ENCODE data around the gene TRIM45.
A peak's percentile ranks its signal among the peaks of the same experiment; 100 is the strongest.

TRIM45 gene

DNA sequence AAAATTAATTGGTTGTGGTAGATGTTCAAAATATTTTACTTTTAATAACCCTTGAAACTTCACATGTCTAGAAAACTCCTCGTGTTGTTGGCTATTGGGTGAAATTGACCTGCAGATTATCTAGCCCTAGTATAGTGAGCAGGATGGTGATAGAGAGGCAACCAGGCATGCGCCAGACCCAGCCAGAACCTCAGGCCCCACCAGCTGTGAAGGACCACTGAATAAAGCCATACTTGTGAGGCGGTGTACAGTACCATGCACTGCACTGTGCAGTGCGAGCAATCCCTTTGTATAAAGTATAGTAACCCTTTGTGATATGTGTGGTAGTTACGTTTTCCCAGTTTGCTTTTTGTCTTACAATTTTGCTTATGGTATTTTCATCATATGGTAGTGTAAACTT is 53.0 kb downstream of the TRIM45 start:
- Histone ChIP-seq H2AFZ (ENCODE audit: low read depth, low read length) (no peak overlapping the region), H3K79me2 (ENCODE audit: low read length) (peaks cover 14% of the 10 kb centered on the region), H3K4me1 (ENCODE audit: low read length) (peaks cover 13% of the 10 kb centered on the region), H3K4me3 (ENCODE audit: low read length) (no peak overlapping the region), H3K36me3 (replicated peaks; ENCODE audit: low read depth, low read length) (peaks cover 13% of the 10 kb centered on the region), H3K27ac (ENCODE audit: low read length) (no peak overlapping the region), H3K9ac (ENCODE audit: low read length) (no peak overlapping the region), H3K9me3 (ENCODE audit: insufficient read depth, low read length) (no peaks in the 10 kb centered on the region), H4K20me1 (ENCODE audit: insufficient read depth, low read length) (no peaks in the 10 kb centered on the region), H3K4me2 (ENCODE audit: low read length) (no peak overlapping the region), H3K27me3 (ENCODE audit: low read depth, low read length) (no peaks in the 10 kb centered on the region)
- TF ChIP-seq, protein P1, sequence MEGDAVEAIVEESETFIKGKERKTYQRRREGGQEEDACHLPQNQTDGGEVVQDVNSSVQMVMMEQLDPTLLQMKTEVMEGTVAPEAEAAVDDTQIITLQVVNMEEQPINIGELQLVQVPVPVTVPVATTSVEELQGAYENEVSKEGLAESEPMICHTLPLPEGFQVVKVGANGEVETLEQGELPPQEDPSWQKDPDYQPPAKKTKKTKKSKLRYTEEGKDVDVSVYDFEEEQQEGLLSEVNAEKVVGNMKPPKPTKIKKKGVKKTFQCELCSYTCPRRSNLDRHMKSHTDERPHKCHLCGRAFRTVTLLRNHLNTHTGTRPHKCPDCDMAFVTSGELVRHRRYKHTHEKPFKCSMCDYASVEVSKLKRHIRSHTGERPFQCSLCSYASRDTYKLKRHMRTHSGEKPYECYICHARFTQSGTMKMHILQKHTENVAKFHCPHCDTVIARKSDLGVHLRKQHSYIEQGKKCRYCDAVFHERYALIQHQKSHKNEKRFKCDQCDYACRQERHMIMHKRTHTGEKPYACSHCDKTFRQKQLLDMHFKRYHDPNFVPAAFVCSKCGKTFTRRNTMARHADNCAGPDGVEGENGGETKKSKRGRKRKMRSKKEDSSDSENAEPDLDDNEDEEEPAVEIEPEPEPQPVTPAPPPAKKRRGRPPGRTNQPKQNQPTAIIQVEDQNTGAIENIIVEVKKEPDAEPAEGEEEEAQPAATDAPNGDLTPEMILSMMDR (IDR thresholded peaks at IDR 0.05; ENCODE audit: low read depth, low read length): no peak
- TF ChIP-seq EZH2phosphoT487 (IDR thresholded peaks at IDR 0.05; ENCODE audit: low read depth): no peak

DNA sequence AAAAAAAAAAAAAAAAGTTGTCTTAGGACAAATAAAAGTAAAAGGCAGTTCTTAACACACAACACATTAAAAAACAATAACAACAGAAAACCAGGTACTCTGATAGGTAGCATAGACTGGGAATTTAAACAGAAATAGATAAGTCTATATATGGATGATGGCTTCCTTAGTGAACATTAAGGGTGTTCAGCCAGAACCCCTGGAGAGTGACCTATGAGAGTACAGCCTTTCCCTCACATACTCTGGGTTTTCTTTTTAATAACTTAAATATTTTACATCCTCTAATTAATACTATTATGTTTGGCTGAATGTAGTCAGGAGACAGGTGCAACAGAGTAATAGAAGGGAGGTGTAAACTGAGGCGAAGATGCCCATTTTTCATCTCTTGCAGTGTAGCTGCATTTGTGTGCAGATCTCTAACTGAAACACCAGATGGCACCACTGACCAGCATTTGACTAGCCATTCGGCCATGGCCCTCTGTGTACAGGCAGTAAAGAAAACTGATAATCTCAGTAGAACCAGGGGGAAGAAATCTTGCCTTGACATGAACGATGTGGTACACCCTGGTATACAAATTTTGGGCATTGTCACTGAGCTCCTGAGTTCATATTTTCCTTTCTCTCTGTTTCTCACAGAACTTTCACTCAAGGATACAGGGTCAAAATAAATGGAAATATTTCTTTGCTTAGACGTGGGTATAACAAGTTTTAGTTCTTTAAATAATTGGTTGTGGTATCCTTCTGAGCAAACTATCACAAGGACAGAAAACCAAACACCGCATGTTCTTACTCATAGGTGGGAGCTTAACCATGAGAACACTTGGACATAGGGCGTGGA is 53.8 kb downstream of the TRIM45 start:
- Histone ChIP-seq H3K4me2 (ENCODE audit: low read length) (no peak overlapping the region), H3K4me3 (ENCODE audit: low read length) (no peak overlapping the region), H3K9me3 (ENCODE audit: insufficient read depth, low read length) (no peaks in the 10 kb centered on the region), H3K27me3 (ENCODE audit: low read depth, low read length) (no peaks in the 10 kb centered on the region), H3K9ac (ENCODE audit: low read length) (no peak overlapping the region), H3K27ac (ENCODE audit: low read length) (no peak overlapping the region), H3K79me2 (ENCODE audit: low read length) (peaks cover 19% of the 10 kb centered on the region), H4K20me1 (ENCODE audit: insufficient read depth, low read length) (no peaks in the 10 kb centered on the region), H3K36me3 (replicated peaks; ENCODE audit: low read depth, low read length) (peaks cover 13% of the 10 kb centered on the region), H2AFZ (ENCODE audit: low read depth, low read length) (no peak overlapping the region), H3K4me1 (ENCODE audit: low read length) (peaks cover 13% of the 10 kb centered on the region)
- TF ChIP-seq EZH2phosphoT487 (IDR thresholded peaks at IDR 0.05; ENCODE audit: low read depth): no peak
- TF ChIP-seq, protein P1 (IDR thresholded peaks at IDR 0.05; ENCODE audit: low read depth, low read length): peak; percentile 63

DNA sequence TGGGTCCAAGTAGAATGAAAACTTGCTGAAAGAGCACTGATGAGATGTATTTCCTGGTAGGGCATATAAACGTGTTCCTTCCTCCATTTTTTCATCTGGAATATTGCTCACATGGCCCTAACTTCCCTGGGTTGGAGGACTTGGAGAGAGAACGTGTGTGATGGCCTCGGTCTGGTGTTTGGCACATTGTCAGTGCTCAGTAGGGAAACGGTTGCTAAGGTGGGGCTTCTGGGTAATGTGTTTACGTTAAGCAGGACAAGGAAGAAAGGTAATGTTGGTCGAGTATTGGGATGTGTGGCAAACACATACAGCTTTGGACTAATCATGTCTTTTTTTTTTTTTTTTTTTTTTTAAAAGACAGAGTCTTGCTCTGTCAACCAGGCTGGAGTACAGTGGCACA is 55.2 kb downstream of the TRIM45 start:
- no peak overlapping the region for H3K4me2 ChIP-seq (ENCODE audit: low read length)
- H3K79me2 ChIP-seq (ENCODE audit: low read length): peaks cover 20% of the 10 kb centered on the region
- peaks cover 4% of the 10 kb centered on the region; the same call in 1 of the 2 replicates for H4K20me1 ChIP-seq (ENCODE audit: insufficient read depth, low read length)
- H2AFZ ChIP-seq (ENCODE audit: low read depth, low read length): no peak overlapping the region
- no peak for TF ChIP-seq EZH2phosphoT487 (IDR thresholded peaks at IDR 0.05; ENCODE audit: low read depth)
- TF ChIP-seq, protein P1 (IDR thresholded peaks at IDR 0.05; ENCODE audit: low read depth, low read length): no peak
- no peak overlapping the region for H3K4me3 ChIP-seq (ENCODE audit: low read length)
- no peaks in the 10 kb centered on the region for H3K27me3 ChIP-seq (ENCODE audit: low read depth, low read length)
- H3K36me3 ChIP-seq (replicated peaks; ENCODE audit: low read depth, low read length): peaks cover 19% of the 10 kb centered on the region
- no peak overlapping the region for H3K27ac ChIP-seq (ENCODE audit: low read length)
- H3K4me1 ChIP-seq (ENCODE audit: low read length): peaks cover 26% of the 10 kb centered on the region
- H3K9ac ChIP-seq (ENCODE audit: low read length): no peak overlapping the region
- H3K9me3 ChIP-seq (ENCODE audit: insufficient read depth, low read length): no peaks in the 10 kb centered on the region

DNA sequence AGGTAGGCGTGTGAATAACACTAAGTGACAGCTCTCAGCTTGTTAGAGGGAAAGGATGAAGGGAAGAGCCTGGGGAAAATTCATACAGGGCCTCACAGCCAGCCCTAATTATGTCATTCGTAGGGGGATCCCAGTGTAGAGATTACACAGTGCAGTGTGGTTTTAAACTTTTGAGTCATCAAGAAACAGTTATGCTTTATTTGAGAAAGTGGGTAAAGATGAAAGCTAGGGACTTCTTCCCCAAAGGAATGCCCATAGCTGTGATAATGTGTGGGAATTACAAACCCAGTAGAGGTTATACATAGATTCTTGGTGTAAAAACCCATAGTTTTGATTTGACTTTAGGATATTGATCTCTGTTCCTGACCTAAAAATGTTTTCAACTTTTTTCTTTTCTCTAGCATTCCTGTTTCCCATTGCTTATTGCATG is 59.5 kb downstream of the TRIM45 start:
- peaks cover 22% of the 10 kb centered on the region for H3K79me2 ChIP-seq (ENCODE audit: low read length)

More for the DNA sequence above, 59.5 kb downstream of the TRIM45 start:
- no peak overlapping the region for H3K9ac ChIP-seq (ENCODE audit: low read length)
- H3K4me1 ChIP-seq (ENCODE audit: low read length): peaks cover 26% of the 10 kb centered on the region
- TF ChIP-seq, protein P1 (IDR thresholded peaks at IDR 0.05; ENCODE audit: low read depth, low read length): no peak
- no peak for TF ChIP-seq EZH2phosphoT487 (IDR thresholded peaks at IDR 0.05; ENCODE audit: low read depth)
- no peak overlapping the region for H2AFZ ChIP-seq (ENCODE audit: low read depth, low read length)
- no peaks in the 10 kb centered on the region for H3K27me3 ChIP-seq (ENCODE audit: low read depth, low read length)
- H3K9me3 ChIP-seq (ENCODE audit: insufficient read depth, low read length): no peaks in the 10 kb centered on the region
- H3K36me3 ChIP-seq (replicated peaks; ENCODE audit: low read depth, low read length): peaks cover 15% of the 10 kb centered on the region
- H3K27ac ChIP-seq (ENCODE audit: low read length): no peak overlapping the region
- H3K4me3 ChIP-seq (ENCODE audit: low read length): no peak overlapping the region
- peak overlapping the region; percentile 73 for H3K4me2 ChIP-seq (ENCODE audit: low read length)
- H4K20me1 ChIP-seq (ENCODE audit: insufficient read depth, low read length): peaks cover 4% of the 10 kb centered on the region; the same call in 1 of the 2 replicates

All from OCI-LY3 (cell line).